ENCODE data around the gene ELMO1. TPM values are rescaled to one million over a fixed set of nuclear protein-coding genes. Genes with fewer than 3 reads are reported as not detected.

ELMO1 gene
- total and polyA plus RNA-seq, 12 donors: 7.5 to 46.8 (median 14.9) TPM

- no peaks in the 10 kb centered on the region for H3K36me3 ChIP-seq (replicated peaks in 1 of 2)
- WGBS, 4 donors: 92 to 97% (median 95%) methylated on average over 2 of the region's 2 CpGs
Measured at GRCh38 chr7:37098762-37099161, 349.9 kb downstream of the ELMO1 start.

DNA sequence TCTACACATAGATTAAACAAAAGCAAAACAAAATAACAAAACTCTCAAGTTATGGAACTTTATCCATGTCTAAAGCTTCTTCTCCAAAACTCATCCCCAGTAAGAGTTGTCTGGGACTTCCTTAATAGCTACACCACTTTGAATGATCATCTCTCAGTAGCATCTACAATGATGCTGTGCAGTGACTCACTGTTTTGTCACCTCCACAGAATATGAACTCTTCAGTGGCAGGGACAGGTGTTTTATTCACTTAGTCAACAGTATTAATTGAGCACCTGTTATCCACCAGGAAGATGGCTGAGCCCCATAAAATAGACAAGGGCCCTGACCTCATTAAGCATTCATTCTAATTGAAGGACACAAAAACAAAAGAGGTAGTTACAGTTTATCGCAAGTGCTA is 350.7 kb downstream of the ELMO1 start:
- DNase-seq: no peak
- Histone ChIP-seq H3K36me3 (replicated peaks in 1 of 2) (no peaks in the 10 kb centered on the region), H3K27me3 (no peaks in the 10 kb centered on the region), H3K4me3 (no peak overlapping the region), H3K27ac (no peak overlapping the region), H3K4me1 (replicated peaks in 1 of 2) (peaks cover 0 to 6% of the 10 kb centered on the region in 2 donors), H3K9me3 (replicated peaks in 1 of 3) (no peaks in the 10 kb centered on the region)
- WGBS, 4 donors: 43 to 89% (median 65%) methylated on average over 1 of the region's 1 CpG
- intact Hi-C loops (cut with DNase I): loop anchor here in 1 of 2 donors (5.0 kb wide), 1 partner anchor 84 kb away; no protein-coding TSS in a partner anchor
- TF ChIP-seq POLR2A (IDR thresholded peaks at IDR 0.05): no peak
- TF ChIP-seq, protein P1, sequence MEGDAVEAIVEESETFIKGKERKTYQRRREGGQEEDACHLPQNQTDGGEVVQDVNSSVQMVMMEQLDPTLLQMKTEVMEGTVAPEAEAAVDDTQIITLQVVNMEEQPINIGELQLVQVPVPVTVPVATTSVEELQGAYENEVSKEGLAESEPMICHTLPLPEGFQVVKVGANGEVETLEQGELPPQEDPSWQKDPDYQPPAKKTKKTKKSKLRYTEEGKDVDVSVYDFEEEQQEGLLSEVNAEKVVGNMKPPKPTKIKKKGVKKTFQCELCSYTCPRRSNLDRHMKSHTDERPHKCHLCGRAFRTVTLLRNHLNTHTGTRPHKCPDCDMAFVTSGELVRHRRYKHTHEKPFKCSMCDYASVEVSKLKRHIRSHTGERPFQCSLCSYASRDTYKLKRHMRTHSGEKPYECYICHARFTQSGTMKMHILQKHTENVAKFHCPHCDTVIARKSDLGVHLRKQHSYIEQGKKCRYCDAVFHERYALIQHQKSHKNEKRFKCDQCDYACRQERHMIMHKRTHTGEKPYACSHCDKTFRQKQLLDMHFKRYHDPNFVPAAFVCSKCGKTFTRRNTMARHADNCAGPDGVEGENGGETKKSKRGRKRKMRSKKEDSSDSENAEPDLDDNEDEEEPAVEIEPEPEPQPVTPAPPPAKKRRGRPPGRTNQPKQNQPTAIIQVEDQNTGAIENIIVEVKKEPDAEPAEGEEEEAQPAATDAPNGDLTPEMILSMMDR (IDR thresholded peaks at IDR 0.05): no peak

More at GRCh38 chr7:37098762-37099161, 349.9 kb downstream of the ELMO1 start:
- peaks cover 0 to 6% of the 10 kb centered on the region in 2 donors for H3K4me1 ChIP-seq (replicated peaks in 1 of 2)
- H3K27me3 ChIP-seq: no peaks in the 10 kb centered on the region
- intact Hi-C loops (cut with DNase I): loop anchor here in 1 of 2 donors (5.0 kb wide), 1 partner anchor 84 kb away; no protein-coding TSS in a partner anchor
- H3K27ac ChIP-seq: no peak overlapping the region
- DNase-seq: no peak
- no peaks in the 10 kb centered on the region for H3K9me3 ChIP-seq (replicated peaks in 1 of 3)
- H3K4me3 ChIP-seq: no peak overlapping the region
- TF ChIP-seq, protein P1 (IDR thresholded peaks at IDR 0.05): no peak
- no peak for TF ChIP-seq POLR2A (IDR thresholded peaks at IDR 0.05)

DNA sequence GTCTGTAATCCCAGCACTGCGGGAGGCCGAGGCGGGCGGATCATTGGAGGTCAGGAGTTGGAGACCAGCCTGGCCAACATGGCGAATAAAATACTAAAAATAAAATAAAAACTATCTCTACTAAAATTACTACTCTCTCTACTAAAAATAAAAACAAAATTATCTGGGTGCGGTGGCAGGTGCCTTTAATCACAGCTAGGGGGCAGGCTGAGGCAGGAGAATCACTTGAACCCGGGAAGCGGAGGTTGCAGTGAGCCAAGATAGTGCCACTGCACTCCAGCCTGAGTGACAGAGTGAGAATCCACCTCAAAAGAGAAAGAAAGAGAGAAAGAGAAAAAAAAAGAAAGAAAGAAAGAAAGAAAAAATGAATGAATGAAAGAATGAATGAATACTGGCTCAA is 351.4 kb downstream of the ELMO1 start:
- no peak overlapping the region for H3K27ac ChIP-seq
- H3K4me1 ChIP-seq (replicated peaks in 1 of 2): peaks cover 0 to 6% of the 10 kb centered on the region in 2 donors
- TF ChIP-seq, protein P1 (IDR thresholded peaks at IDR 0.05): peak; percentile 37 to 89 (median 55)
- TF ChIP-seq POLR2A (IDR thresholded peaks at IDR 0.05): no peak
- H3K27me3 ChIP-seq: no peaks in the 10 kb centered on the region
- no peak overlapping the region for H3K4me3 ChIP-seq
- peak in 1 of 7 donors; percentile 24 for DNase-seq
- H3K36me3 ChIP-seq (replicated peaks in 1 of 2): no peaks in the 10 kb centered on the region
- WGBS, 4 donors: 74 to 88% (median 76%) methylated on average over 8 of the region's 8 CpGs
- H3K9me3 ChIP-seq (replicated peaks in 1 of 3): no peaks in the 10 kb centered on the region
- intact Hi-C loops (cut with DNase I): loop anchor here in 1 of 2 donors (5.0 kb wide), 1 partner anchor 85 kb away; no protein-coding TSS in a partner anchor

DNA sequence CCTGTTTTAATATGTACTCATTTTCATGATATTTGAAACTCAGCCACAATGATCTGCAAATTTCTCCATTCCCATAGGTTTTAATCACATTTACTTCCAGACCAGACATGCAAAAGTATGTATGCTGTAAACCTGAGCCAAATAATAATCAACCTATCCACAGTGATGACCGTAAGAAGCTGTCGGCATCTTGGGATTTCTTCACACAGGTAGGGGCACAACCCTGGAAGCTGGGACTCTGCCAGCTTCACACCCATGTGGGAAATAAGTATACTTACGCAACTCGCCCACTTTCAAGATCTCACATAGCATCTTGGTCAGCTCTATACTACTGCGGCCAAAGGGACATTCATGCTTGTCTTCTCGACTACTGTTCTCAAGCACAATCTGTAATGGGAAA is 352.3 kb downstream of the ELMO1 start:
- 91 to 99% (median 97%) methylated on average over 6 of the region's 6 CpGs for WGBS, 4 donors
- Histone ChIP-seq H3K36me3 (replicated peaks in 1 of 2) (no peaks in the 10 kb centered on the region), H3K4me1 (replicated peaks in 1 of 2) (peaks cover 0 to 6% of the 10 kb centered on the region in 2 donors), H3K27ac (no peak overlapping the region), H3K4me3 (no peak overlapping the region), H3K27me3 (no peaks in the 10 kb centered on the region), H3K9me3 (replicated peaks in 1 of 3) (no peaks in the 10 kb centered on the region)
- TF ChIP-seq, protein P1 (IDR thresholded peaks at IDR 0.05): no peak
- TF ChIP-seq POLR2A (IDR thresholded peaks at IDR 0.05): no peak
- DNase-seq: no peak
- intact Hi-C loops (cut with DNase I): loop anchor here in 1 of 2 donors (5.0 kb wide), 1 partner anchor 86 kb away; no protein-coding TSS in a partner anchor

All from adrenal gland (tissue), 12 donors.